Ishikawa (cell line): Measurements from ENCODE around the gene NRCAM.

Experiments
- CREB1 ChIP-seq: IDR thresholded peaks from 2 replicates; pipeline ENCODE4 v1.6.1; 2012; ENCODE audit warnings: low read depth
- EP300 ChIP-seq: IDR thresholded peaks from 2 replicates; pipeline ENCODE4 v1.6.1; 2012; ENCODE audit warnings: borderline replicate concordance
- NFIC ChIP-seq: IDR thresholded peaks from 2 replicates; pipeline ENCODE4 v1.6.1; 2012
- YY1 ChIP-seq: IDR thresholded peaks from 2 replicates; pipeline ENCODE4 v1.6.1; 2012; ENCODE audit warnings: low read depth
- ZBTB7A ChIP-seq: IDR thresholded peaks from 2 replicates; pipeline ENCODE4 v1.6.1; 2012; ENCODE audit warnings: low read depth
- TF ChIP-seq, protein P1 (sequence below): IDR thresholded peaks from 2 replicates; pipeline ENCODE4 v1.6.1; 2012; ENCODE audit warnings: low read depth, mild to moderate bottlenecking

DNA sequence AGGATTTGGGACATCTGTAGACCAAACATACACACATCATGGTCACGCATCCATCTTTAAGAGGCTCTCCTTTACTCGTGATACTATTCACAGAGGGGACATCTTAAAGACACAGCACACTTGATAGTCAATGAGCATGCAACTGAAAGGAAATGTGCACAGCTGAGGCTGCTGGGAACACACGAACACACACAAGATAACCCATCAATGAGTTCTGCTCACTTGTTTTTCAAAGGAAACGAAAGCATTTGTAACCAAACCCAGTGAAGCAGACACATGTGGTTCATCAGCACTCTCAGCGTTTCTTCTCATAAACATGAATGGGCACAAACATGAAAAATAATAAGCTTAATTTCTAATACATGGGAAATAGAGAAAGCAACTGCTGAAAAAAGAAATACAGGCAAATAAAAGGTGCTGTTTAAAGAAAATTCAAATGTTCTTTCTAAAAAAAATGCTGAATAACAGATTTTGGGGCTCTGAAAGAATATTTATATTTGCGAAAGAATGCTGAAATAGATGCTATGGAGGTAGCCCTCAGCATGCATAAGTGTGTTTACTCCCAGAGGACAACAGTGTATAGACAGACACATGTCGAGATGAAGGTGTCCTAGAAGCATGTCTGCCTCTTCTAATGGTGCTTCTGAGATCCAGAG, 266.4 kb downstream of the NRCAM start:
- TF ChIP-seq YY1 (no peak), NFIC (no peak), ZBTB7A (no peak), EP300 (no peak), CREB1 (no peak)
- TF ChIP-seq, protein P1, sequence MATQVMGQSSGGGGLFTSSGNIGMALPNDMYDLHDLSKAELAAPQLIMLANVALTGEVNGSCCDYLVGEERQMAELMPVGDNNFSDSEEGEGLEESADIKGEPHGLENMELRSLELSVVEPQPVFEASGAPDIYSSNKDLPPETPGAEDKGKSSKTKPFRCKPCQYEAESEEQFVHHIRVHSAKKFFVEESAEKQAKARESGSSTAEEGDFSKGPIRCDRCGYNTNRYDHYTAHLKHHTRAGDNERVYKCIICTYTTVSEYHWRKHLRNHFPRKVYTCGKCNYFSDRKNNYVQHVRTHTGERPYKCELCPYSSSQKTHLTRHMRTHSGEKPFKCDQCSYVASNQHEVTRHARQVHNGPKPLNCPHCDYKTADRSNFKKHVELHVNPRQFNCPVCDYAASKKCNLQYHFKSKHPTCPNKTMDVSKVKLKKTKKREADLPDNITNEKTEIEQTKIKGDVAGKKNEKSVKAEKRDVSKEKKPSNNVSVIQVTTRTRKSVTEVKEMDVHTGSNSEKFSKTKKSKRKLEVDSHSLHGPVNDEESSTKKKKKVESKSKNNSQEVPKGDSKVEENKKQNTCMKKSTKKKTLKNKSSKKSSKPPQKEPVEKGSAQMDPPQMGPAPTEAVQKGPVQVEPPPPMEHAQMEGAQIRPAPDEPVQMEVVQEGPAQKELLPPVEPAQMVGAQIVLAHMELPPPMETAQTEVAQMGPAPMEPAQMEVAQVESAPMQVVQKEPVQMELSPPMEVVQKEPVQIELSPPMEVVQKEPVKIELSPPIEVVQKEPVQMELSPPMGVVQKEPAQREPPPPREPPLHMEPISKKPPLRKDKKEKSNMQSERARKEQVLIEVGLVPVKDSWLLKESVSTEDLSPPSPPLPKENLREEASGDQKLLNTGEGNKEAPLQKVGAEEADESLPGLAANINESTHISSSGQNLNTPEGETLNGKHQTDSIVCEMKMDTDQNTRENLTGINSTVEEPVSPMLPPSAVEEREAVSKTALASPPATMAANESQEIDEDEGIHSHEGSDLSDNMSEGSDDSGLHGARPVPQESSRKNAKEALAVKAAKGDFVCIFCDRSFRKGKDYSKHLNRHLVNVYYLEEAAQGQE = no peak
